ENCODE measurements around the gene NLRP6. TPM values are rescaled to one million over a fixed set of nuclear protein-coding genes. Genes with fewer than 3 reads are reported as not detected.

Gene NLRP6
- total RNA-seq, 2 donors from 2014 or later = 0.18 to 2.7 TPM

GRCh38 chr11:269146-269890 lies 8.9 kb upstream of the NLRP6 start:
- Histone ChIP-seq H3K36me3 (no peaks in the 10 kb centered on the region), H3K9me3 (no peaks in the 10 kb centered on the region), H3K4me1 (replicated peaks) (no peaks in the 10 kb centered on the region), H3K27ac (peak overlapping the region in 1 of 2 donors; percentile 33), H3K4me3 (no peak overlapping the region), H3K27me3 (replicated peaks; ENCODE audit: insufficient read depth) (no peaks in the 10 kb centered on the region)
- TF ChIP-seq CTCF (IDR thresholded peaks at IDR 0.05) (peak in 1 of 4 experiments; percentile 15), POLR2A (IDR thresholded peaks at IDR 0.05) (no peak)
- DNase-seq (ENCODE audit: low spot score) = no peak
- intact Hi-C loops (cut with DNase I) = no loop called here
- WGBS = 65% methylated on average over 21 of the region's 21 CpGs

- 78% methylated on average over 18 of the region's 18 CpGs for WGBS
- DNase-seq (ENCODE audit: low spot score) = no peak
Observed at GRCh38 chr11:270451-271318, 7.5 kb upstream of the NLRP6 start.

GRCh38 chr11:271319-271715 lies 6.9 kb upstream of the NLRP6 start:
- TF ChIP-seq POLR2AphosphoS5 (IDR thresholded peaks at IDR 0.05) (no peak), CTCF (IDR thresholded peaks at IDR 0.05) (no peak), POLR2A (IDR thresholded peaks at IDR 0.05) (no peak)
- WGBS = 76% methylated on average over 6 of the region's 8 CpGs
- Histone ChIP-seq H3K4me3 (no peak overlapping the region), H3K4me1 (replicated peaks) (no peaks in the 10 kb centered on the region), H3K36me3 (no peaks in the 10 kb centered on the region), H3K27me3 (replicated peaks; ENCODE audit: insufficient read depth) (no peaks in the 10 kb centered on the region), H3K27ac (no peak overlapping the region), H3K9me3 (no peaks in the 10 kb centered on the region)
- DNase-seq (ENCODE audit: low spot score) = no peak
- intact Hi-C loops (cut with DNase I) = no loop called here

More at GRCh38 chr11:270451-271318, 7.5 kb upstream of the NLRP6 start:
- H3K4me1 ChIP-seq (replicated peaks) = no peaks in the 10 kb centered on the region
- no peaks in the 10 kb centered on the region for H3K9me3 ChIP-seq
- no peaks in the 10 kb centered on the region for H3K27me3 ChIP-seq (replicated peaks; ENCODE audit: insufficient read depth)
- no peak for TF ChIP-seq POLR2A (IDR thresholded peaks at IDR 0.05)
- no peak for TF ChIP-seq POLR2AphosphoS5 (IDR thresholded peaks at IDR 0.05)
- no peak for TF ChIP-seq CTCF (IDR thresholded peaks at IDR 0.05)
- H3K4me3 ChIP-seq = no peak overlapping the region
- no peaks in the 10 kb centered on the region for H3K36me3 ChIP-seq
- intact Hi-C loops (cut with DNase I) = no loop called here
- no peak overlapping the region for H3K27ac ChIP-seq

- no peaks in the 10 kb centered on the region for H3K27me3 ChIP-seq (replicated peaks; ENCODE audit: insufficient read depth)
- no peaks in the 10 kb centered on the region for H3K36me3 ChIP-seq
- no peak overlapping the region for H3K27ac ChIP-seq
- intact Hi-C loops (cut with DNase I) = no loop called here
- WGBS = 88% methylated on average over 21 of the region's 22 CpGs
- DNase-seq (ENCODE audit: low spot score) = no peak
- H3K4me3 ChIP-seq = no peak overlapping the region
- no peaks in the 10 kb centered on the region for H3K9me3 ChIP-seq
- H3K4me1 ChIP-seq (replicated peaks) = no peaks in the 10 kb centered on the region
- TF ChIP-seq POLR2AphosphoS5 (IDR thresholded peaks at IDR 0.05) = no peak
- no peak for TF ChIP-seq CTCF (IDR thresholded peaks at IDR 0.05)
- no peak for TF ChIP-seq POLR2A (IDR thresholded peaks at IDR 0.05)
Observed at GRCh38 chr11:272195-272930, 5.8 kb upstream of the NLRP6 start.
